ENCODE data around the gene DDI2.
"Not testable (repeated sequence)": the region's sequence is repeated elsewhere in the genome, so short reads cannot be mapped to it uniquely, and the experiment has no call there.

DDI2 gene

DNA sequence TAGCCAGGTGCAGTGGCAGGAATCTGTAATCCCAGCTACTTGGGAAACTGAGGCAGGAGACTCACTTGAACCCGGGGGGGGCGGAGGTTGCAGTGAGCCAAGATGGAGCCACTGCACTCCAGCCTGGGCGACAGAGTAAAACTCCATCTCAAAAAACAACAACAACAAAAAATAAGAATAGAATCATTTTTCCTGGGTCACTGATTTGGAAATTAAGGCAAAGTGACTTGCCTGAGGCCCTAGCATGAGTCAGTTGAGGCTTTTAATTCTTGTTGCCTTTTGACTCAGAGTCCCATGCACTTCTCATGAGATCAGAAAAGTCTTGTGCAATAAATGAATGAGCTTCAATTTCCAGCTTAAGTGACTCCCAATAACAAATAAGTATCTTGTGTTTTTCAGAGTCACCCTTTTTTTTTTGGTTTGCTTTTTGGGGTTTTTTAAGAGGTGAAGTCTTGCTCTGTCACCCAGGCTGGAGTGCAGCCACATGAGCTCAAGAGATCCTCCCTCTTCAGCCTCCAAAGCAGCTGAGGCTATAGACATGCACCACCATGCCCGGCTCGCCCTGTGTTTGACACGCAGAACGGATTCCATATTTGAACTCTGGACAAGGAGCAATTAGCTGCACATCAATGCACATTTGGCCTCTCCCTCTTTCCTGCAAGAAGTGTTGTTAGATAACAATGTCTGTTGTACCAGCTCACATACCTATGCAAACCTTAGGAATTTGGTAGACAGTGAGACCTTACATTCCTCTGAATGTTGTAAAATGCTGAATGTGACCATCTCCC lies 63.5 kb downstream of the DDI2 start:
- DNase-seq: no peak

DNA sequence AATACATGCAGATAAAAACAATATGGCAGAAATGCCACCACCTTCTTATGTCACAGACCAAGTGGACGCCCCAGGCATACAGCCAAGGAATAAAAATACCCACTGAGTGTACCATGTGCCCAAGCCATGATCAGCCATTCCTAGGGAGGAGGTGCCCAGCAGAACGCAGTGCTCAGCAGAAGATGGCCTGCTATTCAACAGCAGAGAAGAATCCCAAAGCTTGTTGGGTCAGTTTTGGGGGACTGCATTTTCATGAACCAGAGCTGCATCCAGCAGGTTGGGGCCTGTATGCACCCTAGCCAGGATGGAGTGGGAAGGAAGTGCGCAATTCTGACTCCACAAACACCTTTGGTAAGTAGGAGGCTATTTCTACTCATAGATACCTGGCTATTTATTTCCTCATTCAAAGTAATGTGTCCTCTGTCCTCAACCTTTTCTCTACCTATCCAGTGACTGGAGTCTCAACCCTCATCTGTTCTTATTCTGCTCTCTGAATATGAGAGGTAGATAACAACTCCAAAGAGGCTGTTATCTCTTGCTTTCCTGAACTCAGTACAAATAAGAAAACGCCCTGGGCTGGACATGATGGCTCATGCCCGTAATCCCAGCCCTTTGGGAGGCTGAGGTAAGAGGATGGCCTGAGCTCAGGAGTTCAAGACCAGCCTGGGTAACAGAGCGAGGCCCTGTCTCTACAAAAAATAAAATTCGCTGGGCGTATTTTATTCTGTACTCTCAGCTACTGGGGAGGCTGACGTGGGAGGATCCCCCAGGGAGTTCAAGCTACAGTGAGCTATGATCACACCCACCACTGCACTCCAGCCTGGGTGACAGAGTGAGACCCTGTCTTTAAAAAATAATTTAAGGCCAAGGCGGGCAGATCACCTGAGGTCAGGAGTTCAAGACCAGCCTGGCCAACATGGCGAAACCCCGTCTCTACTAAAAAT lies 64.4 kb downstream of the DDI2 start:
- DNase-seq: no peak

DNA sequence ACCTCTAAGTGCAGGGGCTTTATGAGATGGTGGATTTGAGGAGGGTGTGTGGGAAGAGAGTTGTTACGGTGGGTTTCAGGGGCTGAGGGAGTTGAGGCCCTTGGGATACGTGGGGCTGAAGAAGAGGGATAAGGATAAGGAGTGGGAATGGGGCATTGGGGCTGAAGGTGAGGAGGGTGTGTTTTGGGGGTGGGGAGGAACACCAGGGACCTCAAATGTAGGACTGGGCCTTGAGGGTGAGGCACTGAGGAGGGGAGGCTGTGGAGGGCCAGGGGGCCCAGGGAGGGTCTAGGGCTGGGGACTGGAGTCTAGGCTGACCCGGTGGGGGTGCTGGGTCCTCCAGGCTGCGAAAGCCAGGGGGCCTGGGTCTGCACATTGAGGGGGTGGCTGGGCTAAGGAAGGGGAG lies 65.7 kb downstream of the DDI2 start:
- no peak for DNase-seq

DNA sequence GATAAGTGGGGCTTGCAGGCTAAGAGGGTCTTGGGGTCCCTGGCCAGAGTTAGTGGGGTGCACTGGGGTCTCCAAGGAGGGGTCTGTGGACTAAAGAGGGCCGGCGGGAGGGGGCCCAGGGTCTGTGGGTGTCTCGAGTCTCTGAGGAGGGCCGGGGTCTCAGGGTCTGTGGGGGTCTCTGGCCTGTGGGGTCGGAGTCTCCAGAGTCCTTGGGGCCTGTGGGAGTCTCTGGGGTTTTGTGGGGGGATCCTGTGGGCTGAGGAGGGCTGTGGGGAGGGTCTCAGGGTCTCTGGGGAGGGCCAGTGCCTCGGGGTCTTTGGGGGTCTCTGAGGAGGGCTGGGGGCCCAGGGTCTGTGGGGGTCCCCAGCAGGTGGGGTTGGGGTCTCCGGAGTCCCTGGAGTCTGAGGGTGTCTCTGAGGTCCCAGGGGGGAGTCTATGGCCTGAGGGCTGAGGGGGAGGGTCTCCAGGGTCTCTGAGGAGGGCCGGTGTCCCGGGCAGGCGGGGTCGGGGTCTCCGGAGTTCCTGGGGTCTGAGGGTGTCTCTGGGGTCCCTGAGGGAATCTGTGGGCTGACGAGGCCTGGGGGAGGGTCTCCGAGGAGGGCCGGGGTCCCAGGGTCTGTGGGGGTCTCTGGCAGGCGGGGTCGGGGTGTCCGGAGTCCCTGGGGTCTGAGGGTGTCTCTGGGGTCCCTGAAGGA lies 66.2 kb downstream of the DDI2 start:
- DNase-seq: no peak

DNA sequence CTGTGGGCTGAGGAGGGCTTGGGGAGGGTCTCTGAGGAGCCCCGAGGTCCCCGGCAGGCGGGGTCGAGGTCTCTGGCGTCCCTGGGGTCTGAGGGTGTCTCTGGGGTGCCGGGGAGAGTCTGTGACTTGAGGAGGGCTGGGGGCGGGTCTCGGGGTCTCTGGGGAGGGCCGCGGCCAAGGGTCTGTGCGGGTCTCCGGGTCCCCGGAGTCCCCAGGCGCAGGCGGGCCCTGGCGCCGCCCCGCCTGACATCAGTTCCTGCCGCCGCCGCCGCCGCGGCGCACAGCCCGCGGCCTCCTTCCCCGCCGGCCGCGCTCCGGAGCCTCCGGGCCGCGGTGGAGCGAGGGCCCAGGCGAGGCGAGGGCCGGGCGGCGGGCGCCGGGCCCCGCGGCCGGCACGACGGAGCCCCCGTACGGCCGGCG lies 66.8 kb downstream of the DDI2 start, which contains the start of gene PLEKHM2:
Gene PLEKHM2 (plus strand): TSS at position 279 of the 420 bp plus-strand sequence. CDS start 239 bp downstream, outside the sequence.
- peak; percentile 51 for DNase-seq

DNA sequence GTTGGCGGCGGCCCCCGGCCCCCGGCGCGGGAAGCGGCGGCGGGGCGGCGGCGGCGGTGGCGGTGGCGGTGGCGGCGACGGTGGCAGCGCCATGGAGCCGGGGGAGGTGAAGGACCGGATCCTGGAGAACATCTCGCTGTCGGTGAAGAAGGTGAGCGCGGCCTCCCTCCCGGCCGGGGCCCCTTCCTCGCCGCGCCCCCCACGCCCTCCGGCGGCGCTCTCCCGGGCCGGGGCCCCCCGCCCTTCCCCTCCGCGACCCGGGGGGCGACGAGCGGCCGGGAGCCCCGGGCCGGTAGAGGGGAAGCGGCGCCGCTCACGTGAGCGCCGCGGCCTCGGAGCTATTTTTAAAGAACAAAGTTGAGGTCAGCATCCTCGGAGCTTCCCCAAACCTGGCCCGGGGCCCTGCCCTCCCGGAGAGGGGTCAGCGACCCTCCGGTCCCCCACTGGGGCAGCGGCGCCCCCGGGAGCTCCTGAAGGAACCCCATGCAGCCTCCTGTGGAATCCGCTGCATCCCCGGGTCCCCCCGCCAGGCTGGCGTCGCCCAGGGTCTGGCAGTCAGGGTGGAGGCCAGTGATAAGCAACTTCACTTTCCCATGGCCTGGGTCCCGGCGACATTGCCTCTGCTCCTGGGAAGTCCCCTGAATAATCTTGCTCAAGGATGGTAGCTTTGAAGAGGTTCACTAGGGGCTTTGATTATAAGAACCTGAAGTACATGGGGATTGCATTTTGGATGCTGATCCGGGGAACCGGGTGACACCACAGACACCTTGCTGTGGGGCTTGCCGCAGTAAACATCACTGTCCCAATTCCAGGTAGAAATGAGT lies 67.4 kb downstream of the DDI2 start:
- DNase-seq: peak; percentile 23

DNA sequence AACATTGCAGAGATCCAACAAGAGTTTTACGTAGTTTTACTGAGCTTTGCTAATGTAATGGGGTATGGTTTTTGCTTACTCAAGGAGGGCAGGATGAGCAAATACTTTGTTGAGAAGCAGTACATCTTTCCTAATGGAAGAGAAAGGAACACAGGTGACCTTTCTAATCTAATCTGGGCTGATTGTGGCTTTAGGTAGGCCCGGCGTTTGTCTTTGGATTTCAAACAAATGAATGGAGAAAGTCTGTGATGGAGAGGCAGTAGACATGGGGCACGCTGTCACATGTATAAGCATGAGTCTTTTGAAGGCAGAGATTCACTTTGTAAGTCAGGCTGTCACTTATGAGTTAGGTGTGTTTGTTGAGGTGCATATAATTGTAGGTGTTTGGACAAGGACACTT lies 68.6 kb downstream of the DDI2 start:
- no peak for DNase-seq

DNA sequence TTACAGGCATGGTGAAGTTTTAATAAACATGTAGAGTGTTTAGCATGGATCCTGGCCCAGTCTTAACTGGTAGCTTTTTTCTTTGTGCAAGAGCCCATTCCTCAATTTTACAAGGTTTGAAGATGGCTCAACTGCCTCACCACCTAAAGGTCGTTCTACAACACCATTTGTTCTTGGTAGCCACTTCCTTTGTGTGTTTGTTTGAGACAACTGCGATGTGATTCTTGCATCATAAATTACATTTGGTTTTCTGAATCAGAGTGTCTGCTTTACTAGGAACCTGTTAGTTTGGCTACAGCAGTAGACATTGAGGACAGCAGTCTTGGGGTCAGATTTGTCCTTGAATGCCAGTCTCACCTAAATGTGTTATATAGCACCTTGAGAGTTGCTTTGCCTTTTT lies 70.2 kb downstream of the DDI2 start:
- DNase-seq: no peak

DNA sequence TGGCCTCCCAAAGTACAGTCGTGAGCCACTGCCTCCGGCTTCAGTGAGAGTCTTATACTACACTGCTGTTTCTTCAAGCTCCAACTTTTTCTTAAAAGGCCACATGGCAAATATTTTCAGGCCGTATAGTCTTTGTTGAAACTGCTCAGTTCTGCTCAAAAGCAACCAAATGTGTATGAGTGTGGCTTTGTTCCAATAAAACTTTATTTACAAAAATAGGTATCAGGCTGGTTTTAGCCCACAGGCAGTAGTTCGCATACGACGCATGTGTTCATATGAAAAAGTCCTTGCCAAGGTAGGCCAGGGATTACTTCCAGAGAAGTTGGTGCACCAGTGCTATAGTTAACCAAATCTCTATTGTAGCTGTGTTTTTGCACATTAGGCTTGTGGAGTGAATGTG lies 73.1 kb downstream of the DDI2 start:
- DNase-seq: no peak

DNA sequence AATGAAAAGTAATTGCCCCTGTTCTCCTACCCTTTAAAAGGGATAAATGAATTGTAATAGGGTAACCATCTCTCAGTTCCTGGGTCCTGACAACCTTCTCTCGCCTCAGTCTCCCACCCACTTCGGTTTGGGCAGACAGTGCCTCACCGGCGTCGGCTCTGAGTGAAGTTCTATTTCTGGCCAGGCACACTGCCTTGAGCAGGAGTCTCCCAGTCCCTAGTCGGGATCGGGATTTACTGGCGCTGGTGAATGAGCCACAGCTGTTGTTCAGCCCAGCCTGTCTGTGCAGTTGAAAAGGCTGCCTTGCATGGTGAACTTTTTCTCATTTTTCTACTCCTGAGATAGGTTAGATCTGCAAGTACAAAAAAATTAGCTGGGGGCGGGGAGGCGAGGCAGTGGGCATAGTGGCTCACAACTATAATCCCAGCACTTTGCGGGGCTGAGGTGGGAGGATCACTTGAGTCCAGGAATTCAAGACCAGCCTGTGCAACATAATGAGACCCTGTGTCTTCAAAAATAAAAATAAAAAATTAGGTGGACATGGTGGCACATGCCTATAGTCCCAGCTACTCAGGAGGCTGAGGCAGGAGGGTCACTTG lies 74.3 kb downstream of the DDI2 start:
- DNase-seq: no peak

DNA sequence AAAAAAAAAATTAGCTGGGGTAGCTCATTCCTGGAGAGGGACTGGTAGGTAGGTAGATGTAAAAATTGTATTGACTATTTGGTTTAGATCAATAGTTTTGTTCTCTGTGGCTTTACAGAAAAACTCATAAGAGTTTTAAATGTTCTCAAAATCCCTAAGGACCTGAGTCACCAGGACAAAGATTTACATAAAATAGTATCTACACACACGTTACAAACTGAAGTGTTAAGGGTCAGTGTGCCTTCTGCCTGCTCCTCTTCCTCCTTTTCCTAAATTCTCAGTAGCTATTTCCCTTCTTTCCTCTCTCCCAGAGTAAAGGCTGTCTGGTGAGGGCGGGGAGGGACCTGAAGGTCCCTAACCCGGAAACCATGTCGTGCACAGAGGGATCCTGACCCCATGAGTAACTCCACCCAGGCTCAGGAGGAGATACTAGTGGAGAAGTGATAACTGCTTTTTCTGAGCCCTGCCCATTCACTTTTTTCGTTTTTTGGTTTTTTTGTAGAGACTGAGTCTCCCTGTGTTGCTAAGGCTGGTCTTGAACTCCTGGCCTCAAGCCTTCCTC lies 74.9 kb downstream of the DDI2 start:
- no peak for DNase-seq

DNA sequence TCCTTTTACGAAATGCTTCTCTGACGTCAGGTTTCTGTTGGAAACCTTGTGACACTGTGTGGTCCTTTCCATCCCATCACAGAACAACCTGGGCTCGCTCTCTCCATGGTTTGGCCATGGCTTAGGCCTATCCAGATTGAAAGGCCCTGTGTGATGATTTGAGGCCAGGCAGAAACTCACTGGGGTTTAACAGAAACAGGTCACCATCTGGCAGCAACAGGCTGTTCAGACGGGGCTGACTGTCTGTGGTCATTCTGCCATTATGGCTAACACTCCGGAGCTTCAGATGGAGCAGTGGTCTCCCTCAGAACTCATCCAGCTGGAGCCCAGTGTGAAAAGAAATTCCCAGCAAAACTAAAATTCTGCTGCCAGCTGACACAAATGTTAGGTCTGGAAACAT lies 76.1 kb downstream of the DDI2 start:
- DNase-seq: no peak

DNA sequence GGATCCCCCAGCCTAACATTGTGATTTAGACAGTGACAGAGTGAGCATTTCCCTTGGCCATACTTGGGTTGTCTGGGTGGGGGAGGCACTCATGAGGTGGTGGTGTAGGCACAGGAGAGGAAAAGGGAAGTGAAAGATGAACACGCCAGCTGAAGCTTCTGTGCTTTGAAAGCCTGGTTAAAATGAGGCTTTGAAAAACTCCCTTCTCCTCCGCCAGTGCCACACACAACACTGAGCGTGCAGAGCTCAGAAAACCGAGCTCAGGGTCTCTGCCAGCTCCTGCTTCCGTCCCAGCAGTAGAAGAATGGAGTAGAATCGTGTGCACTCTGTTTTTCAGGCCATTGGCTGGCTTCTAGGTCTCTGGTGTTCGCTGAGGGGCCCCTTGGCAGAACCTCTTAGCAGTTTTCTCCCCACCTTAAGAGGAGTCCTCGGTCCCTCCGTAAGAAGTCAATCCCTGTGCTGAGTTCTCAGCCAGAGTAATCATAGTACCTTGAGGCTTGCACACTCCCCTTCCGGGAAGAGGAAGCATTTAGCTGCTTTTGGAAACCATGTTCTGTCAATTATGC lies 79.8 kb downstream of the DDI2 start:
- DNase-seq: peak; percentile 11

DNA sequence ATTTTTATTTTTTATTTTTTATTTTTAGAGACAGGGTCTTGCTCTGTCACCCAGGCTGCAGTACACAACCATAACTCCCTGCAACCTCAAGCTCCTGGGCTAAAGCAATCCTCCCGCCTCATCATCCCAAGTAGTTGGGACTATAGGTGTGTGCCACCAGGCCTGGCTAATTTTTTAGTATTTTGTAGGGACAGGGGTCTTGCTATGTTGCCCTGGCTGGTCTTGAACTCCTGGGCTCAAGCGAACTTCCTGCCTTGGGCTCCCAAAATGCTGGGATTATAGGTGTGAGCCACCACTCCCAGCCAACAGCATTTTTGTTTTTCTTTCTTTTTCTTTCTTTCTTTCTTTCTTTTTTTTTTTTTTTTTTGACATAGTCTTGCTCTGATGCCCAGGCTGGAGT lies 80.9 kb downstream of the DDI2 start:
- DNase-seq: no peak

DNA sequence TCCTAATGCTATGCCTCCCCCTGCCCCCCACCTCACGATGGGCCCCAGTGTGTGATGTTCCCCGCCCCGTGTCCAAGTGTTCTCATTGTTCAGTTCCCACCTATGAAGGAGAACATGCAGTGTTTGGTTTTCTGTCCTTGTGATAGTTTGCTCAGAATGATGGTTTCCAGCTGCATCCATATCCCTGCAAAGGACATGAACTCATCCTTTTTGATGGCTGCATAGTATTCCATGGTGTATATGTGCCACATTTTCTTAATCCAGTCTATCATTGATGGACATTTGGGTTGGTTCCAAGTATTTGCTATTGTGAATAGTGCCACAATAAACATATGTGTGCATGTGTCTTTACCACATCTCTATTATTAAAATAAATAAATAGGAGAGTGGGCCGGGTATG lies 82.1 kb downstream of the DDI2 start:
- DNase-seq: not testable (repeated sequence)

DNA sequence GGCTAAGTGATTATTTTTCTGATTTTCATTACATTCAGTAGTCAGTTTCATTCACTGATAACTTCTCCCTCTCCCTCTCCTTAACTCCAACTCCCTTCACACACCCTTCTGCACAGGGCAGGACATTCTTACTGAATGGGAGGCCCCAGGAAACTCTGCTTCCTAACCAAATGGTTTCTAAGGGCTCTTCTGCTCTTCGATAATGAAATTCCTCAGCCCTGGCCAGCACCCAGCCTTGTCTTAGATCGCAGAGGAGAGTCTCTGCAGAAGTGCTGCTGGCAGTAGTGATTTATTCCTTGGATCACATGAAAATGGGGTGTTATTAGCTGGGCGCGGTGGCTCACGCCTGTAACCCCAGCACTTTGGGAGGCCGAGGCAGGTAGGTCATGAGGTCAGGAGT lies 83.2 kb downstream of the DDI2 start:
- DNase-seq: no peak

DNA sequence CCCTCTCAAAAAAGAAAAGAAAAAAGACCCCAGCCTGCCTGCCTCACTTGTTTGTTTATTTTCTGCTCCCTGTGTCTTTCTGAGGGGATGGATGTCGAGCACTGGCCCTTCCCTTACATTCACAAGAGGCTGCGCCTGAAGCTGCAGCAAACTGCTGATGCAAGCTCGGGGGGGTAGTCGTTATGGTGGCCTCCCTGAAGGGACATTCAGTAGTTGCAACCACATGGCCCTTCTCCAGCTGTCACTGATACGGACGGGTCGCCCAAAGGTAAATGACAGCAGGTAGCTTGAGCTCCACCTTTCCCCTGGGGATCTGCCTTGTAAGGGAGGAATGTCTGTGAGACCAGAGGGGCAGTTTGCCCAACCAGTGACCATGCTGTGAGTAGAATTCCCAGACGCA lies 84.5 kb downstream of the DDI2 start:
- DNase-seq: no peak

DNA sequence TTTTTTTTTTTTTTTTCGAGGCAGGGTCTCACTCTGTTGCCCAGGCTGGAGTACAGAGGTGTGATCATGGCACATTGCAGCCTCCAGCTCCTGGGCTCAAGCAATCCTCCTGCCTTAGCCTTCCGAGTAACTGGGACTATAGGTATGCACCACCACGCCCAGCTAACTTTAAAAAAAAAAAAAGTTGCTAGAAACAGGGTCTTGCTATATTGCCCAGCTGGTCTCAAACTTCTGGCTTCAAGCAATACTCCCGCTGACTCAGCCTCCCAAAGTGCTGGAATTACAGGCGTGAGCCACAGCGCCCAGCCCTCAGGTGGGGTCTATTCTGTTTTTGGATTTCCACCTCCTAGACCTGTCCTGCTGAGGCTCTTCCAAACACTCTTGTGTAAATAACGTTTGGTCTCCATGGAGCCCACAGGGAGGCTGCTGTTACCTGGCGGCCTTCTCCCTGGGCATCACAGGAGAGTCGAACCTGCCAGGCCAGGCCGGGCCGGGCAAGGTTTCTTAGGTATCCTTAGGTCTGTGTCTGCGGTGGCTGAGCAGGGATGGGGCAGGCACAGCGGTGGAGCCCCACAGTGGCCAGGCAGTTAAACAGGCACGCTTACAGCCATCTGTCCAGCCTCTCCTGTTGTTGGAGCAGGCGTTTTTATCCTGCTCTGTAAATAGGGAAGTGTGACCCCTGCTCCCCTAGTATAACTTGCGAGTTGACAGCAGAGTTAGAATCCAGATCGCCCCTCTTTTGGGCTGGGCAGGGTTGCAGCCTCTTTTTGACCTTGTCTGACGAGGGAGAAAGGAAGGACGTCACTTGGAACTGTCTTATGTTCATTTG lies 85.7 kb downstream of the DDI2 start:
- DNase-seq: no peak

DNA sequence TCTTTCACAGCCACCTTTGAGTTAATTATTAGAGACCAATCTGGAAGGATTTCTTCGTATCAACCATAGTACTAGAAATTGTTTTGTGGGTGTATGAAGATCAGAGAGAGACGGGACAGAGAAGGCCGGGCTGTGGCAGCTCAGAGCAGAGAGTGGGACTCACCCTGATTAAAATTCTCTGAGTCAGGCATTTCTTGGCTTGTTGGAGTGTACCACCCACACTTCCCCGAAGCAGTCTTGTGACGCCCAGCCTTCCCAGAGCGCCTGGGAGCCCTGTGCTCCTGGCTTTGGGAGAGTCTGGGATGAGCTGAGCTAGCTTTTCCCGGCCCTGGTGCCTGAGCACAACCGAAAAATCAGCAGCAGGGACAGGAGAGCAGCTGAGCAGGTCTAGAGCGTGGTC lies 86.3 kb downstream of the DDI2 start:
- DNase-seq: no peak

DNA sequence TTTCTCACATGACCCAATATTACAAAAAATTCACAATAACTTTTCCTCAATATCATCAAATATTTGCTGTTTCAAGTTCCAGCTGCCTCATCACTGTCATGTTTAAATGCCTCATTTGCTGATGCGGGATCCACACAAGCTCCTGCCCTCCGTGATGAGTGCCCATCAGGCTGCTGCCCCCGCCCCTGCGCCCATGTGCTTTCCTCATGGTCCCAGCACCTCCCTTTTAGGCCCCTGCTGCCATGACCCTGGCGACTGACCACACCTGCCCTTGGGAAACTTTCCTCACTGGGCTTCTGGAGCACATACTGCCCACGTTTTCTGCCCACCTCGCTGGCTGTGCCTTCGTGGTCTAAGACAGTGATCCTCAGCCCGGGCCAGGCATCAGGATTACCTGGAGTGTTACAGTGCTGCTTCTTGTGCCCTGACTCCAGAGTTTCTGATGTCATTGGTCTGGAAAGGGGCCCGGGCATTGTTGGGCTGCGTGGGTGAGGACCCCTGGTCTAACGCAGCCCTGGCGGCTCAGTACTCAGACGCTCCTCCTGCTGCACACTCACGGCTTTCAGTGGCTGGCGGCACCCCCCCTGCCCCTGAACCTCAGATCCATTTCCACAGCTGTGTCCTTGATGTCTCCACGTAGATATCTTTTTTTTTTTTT lies 87.4 kb downstream of the DDI2 start:
- DNase-seq: no peak
